GM18508 (cell line): ENCODE data around the gene SYNGR2.
"Not testable (repeated sequence)": the region's sequence is repeated elsewhere in the genome, so short reads cannot be mapped to it uniquely, and the experiment has no call there.

ENCODE experiments used
- ATAC-seq: cut with Tn5 transposase; IDR thresholded peaks from one replicate; pipeline ENCODE4 v1.9.1; 2021; ENCODE audit warnings: moderate number of reproducible peaks; ENCODE audit not compliant: insufficient read depth, unreplicated experiment

The SYNGR2 gene

DNA sequence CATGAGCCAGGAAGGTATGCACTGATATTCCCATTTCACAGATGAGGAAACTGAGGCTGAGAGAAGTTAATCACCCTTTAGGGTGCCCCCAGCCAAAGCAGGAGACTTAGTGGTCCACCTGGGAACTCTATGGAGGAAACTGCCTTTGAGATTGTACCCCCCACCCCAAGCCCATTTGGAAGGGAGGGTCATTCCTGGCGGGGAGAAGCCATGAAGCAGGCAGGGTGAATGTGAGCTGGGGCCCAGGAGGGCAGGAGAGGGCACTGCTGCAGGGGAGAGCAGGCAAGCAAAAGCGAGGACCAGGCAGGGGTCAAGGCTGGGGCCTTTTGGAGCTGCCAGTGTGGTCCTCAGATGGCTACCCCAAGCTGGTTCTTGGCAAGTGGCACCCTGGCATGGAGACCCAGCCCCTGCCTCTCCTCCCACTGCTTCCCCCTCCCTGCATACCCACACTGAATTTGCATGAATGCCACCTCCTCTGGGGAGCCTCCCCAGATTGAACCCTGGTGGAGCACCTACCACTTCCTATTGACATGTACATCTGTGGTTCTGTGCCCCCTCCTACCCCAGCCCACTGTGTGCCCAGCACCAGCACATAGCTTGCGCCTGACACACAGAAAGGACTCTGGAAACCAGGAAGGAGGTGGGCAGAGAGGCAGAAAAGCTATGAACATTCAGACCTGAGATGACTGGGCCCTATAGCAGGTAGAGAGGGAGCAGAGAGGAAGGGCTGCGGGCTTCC lies 38.9 kb upstream of the SYNGR2 start:
- no peak for ATAC-seq

- ATAC-seq = no peak
These were observed 38.3 kb upstream of the SYNGR2 start for GRCh38 chr17:78130090-78130436.

DNA sequence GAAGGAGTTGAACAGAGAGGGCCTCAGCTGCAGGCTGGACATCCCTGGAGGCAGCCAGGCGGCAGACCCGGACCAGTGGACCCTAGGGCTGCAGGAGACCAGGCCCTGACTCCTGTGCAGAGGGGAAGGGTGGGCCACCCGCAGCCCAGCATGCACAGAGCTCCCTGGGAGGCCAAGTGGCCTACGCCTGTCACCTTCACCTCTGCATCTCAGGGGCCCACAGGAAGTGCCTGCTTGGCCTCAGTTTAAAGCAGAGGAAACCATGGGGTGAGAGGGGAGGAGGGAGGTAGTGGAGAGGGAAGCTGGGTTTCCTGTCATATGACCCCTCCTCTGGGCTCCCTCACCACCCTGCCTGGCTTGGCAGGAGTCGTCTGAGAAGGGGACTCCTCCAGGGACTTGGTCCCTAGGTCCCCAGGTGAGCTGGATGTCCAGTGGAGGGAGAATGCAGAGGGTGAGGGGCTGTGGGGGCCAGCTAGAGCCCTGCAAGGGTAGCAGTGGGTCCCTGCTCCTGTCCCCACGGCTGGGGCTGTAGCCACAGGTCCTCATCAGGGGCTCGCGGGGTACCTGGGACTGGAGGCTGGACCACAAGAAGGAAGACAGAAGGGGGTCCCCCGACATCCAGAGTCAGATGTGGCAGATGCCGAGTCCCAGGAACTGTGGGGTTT lies 37.8 kb upstream of the SYNGR2 start, which contains the start of gene TMC8:
Gene TMC8, plus strand, starts transcription at position 335 of the 665 bp plus-strand sequence. CDS start 818 bp downstream, outside the sequence.
- no peak for ATAC-seq

DNA sequence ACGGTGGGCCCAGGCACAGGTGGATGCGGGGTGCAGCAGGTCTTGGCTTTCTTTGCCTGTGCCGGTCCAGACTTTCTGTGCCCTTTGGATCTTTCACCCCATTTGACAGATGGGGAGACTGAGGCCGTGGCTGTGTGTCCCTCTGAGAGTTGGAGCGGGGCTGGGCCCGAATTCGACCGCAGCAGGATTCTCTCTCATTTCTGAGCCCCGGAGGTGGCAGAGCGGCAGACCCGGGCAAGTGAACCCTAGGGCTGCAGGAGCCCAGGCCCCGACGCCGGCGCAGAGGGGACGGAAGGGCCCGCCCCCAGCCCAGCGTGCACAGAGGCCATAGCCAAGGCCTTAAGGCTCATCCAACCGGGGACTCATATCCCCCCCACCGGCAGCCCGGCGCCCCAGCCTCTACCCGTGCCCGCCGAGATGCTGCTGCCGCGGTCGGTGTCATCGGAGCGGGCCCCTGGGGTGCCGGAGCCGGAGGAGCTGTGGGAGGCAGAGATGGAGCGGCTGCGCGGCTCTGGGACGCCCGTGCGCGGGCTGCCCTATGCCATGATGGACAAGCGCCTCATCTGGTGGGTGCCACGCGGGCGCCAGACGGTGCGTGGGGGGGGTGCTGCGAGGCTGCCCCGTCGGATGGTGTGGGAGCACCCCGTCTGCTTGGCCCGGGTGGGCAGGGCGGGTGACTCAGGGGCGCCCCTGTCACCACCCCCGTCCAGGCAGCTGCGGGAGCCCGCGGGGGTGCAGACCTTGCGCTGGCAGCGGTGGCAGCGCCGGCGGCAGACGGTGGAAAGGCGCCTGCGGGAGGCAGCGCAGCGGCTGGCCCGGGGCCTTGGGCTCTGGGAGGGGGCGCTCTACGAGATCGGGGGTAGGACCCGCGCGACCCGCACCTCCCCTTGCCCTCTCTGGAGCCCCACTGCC lies 37.0 kb upstream of the SYNGR2 start:
- no peak for ATAC-seq

GRCh38 chr17:78132084-78132676 lies 36.2 kb upstream of the SYNGR2 start:
- no peak for ATAC-seq

- no peak for ATAC-seq
These were observed 35.6 kb upstream of the SYNGR2 start for GRCh38 chr17:78132767-78133178.

GRCh38 chr17:78133179-78133951 lies 35.0 kb upstream of the SYNGR2 start:
- ATAC-seq = no peak

GRCh38 chr17:78133971-78134898 lies 34.1 kb upstream of the SYNGR2 start:
- no peak for ATAC-seq

DNA sequence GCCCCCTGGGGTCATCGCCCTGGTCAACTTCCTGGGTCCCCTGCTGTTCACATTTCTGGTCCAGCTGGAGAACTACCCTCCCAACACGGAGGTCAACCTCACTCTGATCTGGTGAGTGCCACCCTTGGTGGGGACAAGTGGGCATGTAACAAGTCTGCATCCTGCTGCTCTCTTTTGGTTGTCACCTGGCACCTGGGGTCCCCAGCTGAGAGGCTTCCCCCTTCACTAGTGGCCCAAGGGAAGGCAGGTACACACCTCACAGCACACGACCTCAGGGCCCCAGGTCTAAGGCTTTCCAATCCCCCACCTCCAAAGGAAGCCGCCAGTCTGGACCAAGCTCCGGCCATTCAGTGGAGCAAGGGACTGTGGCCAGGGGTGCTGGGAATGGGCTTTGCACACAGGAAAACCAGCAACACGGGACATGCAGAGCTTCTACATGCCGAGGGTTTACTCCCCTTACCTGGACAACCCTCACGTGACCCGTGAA lies 33.4 kb upstream of the SYNGR2 start:
- ATAC-seq = no peak

GRCh38 chr17:78135858-78136500 lies 32.4 kb upstream of the SYNGR2 start:
- no peak for ATAC-seq

DNA sequence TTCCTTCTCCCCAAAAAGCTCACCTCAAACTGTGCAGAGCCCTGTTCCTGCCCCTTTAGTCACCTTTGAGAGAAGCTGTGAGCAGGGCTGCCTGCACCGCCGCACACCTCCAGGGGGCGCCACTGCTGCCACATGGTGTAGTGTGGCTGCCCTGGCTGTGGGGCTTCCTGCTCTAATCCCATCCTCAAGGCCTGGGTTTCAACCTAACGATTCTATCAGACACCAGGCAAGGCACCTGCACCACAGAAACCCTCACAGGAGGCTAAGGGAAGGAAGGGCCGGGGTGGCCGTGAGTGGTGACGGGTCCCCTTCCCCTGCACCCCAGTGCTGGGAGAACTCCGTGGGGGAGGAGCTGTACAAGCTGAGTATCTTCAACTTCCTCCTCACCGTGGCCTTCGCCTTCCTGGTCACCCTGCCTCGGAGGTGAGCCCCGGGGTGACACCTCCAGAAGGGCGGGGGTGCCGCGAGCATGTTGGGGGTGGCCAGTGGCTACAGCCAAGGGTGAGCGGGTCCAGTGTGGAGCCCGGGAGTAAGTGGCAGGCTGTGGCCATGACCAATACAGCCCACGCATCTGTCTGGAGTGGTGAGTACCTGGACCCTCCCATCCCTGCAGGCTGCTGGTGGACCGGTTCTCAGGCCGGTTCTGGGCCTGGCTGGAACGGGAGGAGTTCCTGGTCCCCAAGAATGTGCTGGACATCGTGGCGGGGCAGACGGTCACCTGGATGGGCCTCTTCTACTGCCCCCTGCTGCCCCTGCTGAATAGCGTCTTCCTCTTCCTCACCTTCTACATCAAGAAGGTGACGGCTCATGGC lies 30.8 kb upstream of the SYNGR2 start:
- no peak for ATAC-seq

DNA sequence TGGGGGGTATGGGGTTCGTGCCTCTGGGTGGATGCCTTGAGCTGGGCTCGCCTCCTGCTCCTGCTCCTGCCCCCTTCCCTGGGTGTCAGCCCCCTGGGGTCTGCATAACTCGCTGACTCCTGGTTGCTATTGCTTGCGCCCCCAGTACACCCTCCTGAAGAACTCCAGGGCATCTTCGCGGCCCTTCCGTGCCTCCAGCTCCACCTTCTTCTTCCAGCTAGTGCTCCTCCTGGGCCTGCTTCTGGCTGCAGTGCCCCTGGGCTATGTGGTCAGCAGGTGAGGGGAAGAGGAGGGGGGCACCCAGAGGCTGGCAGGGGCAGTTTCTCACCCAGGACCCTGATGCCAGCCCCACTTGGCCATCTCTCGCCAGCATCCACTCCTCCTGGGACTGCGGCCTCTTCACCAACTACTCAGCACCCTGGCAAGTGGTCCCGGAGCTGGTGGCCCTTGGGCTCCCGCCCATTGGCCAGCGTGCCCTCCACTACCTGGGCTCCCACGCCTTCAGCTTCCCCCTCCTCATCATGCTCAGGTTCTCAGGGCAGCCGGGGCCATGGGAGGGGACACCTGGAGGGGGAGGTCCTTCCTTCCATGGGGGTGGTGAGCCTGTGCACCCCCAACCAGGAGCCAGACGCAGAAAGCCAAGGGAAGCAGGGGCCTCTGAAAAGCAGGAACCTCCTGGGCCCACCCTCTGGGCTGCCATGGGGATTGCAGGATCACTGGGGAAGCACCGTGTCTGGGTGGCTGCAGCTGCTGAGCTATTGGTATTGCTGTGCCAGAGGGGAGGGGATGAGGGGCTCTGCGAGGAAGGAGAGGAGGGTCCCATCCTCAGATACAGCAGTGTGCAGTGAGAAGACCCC lies 29.9 kb upstream of the SYNGR2 start:
- ATAC-seq = no peak

- ATAC-seq = not testable (repeated sequence)
These were observed 28.6 kb upstream of the SYNGR2 start for GRCh38 chr17:78139861-78140168.

GRCh38 chr17:78140169-78141051 lies 28.0 kb upstream of the SYNGR2 start:
- ATAC-seq = no peak

- no peak for ATAC-seq
These were observed 26.8 kb upstream of the SYNGR2 start for GRCh38 chr17:78141437-78142118.
